GM19035 (cell line): ENCODE measurements around the gene ZFP2.
A peak's percentile ranks its signal among the peaks of the same experiment; 100 is the strongest.
"Not testable (repeated sequence)": the region's sequence is repeated elsewhere in the genome, so short reads cannot be mapped to it uniquely, and the experiment has no call there.

Experiments used
- ATAC-seq: cut with Tn5 transposase; IDR thresholded peaks from one replicate; pipeline ENCODE4 v1.9.1; 2021; ENCODE audit not compliant: unreplicated experiment

ZFP2 gene

GRCh38 chr5:178895615-178896571 is at the start of gene ZFP2:
TSS of gene ZFP2 (plus strand) at chr5:178895913. CDS start at chr5:178931314, 35,401 bp downstream.
- ATAC-seq = no peak

GRCh38 chr5:178849316-178849715 is 46.4 kb upstream of the ZFP2 start:
- ATAC-seq = no peak

- ATAC-seq = no peak
Measured at GRCh38 chr5:178851951-178852350, 43.8 kb upstream of the ZFP2 start.

GRCh38 chr5:178854284-178854683 is 41.4 kb upstream of the ZFP2 start:
- ATAC-seq = no peak

- ATAC-seq = peak; percentile 98
Measured at GRCh38 chr5:178859625-178860521, 35.8 kb upstream of the ZFP2 start, which contains the start of gene ZNF354B. TSS of gene ZNF354B (plus strand) at chr5:178859953. CDS start at chr5:178861048, 1,095 bp downstream.

- not testable (repeated sequence) for ATAC-seq
Measured at GRCh38 chr5:178860615-178861014, 35.1 kb upstream of the ZFP2 start.

GRCh38 chr5:178861627-178862026 is 34.1 kb upstream of the ZFP2 start:
- no peak for ATAC-seq

GRCh38 chr5:178866946-178867345 is 28.8 kb upstream of the ZFP2 start:
- ATAC-seq = no peak

- no peak for ATAC-seq
Measured at GRCh38 chr5:178869577-178869976, 26.1 kb upstream of the ZFP2 start.

- no peak for ATAC-seq
Measured at GRCh38 chr5:178870411-178870810, 25.3 kb upstream of the ZFP2 start.

- no peak for ATAC-seq
Measured at GRCh38 chr5:178872302-178872701, 23.4 kb upstream of the ZFP2 start.

GRCh38 chr5:178883115-178883694 is 12.5 kb upstream of the ZFP2 start:
- ATAC-seq = not testable (repeated sequence)

GRCh38 chr5:178883815-178884430 is 11.8 kb upstream of the ZFP2 start:
- ATAC-seq = no peak

- ATAC-seq = no peak
Measured at GRCh38 chr5:178899289-178899688, 3.6 kb downstream of the ZFP2 start.

GRCh38 chr5:178902849-178903248 is 7.1 kb downstream of the ZFP2 start:
- ATAC-seq = no peak

- ATAC-seq = no peak
Measured at GRCh38 chr5:178931846-178932760, 36.4 kb downstream of the ZFP2 start.

- no peak for ATAC-seq
Measured at GRCh38 chr5:178940569-178941360, 45.1 kb downstream of the ZFP2 start, which contains the start of gene ZNF454. TSS of gene ZNF454 (plus strand) at chr5:178941198. CDS start at chr5:178942792, 1,594 bp downstream.

- ATAC-seq = no peak
Measured at GRCh38 chr5:178941361-178941760, 45.6 kb downstream of the ZFP2 start.
